Vagina (tissue), 2 donors: ENCODE data around the gene FZR1. TPM values are rescaled to one million over a fixed set of nuclear protein-coding genes. Genes with fewer than 3 reads are reported as not detected.
A peak's percentile ranks its signal among the peaks of the same experiment; 100 is the strongest.

ENCODE experiments used
- DNase-seq, 2 donors: peaks; one replicate each; pipeline ENCODE4 v3.0.0-alpha.2; 2017; ENCODE audit errors: extremely low spot score in 2 of 2
- H3K27ac ChIP-seq: fragments of 200-600 bp; sonication (generic); one replicate; pipeline ENCODE4 v1.5.1; 2019
- H3K27me3 ChIP-seq: fragments of 200-600 bp; sonication (generic); one replicate; pipeline ENCODE4 v1.5.1; 2019
- H3K36me3 ChIP-seq, 2 donors: fragments of 200-600 bp; sonication (generic); one replicate each; pipeline ENCODE4 v1.5.1; 2017 to 2019
- H3K4me1 ChIP-seq: fragments of 200-600 bp; sonication (generic); one replicate; pipeline ENCODE4 v1.5.1; 2019
- H3K4me3 ChIP-seq, 2 donors: fragments of 200-600 bp; sonication (generic); 1 replicate in 1 of 2; 2 replicates in 1 of 2; pipeline ENCODE4 v1.5.1; 2016 to 2019
- H3K9me3 ChIP-seq: fragments of 200-600 bp; sonication (generic); one replicate; pipeline ENCODE4 v1.5.1; 2019
- CTCF ChIP-seq, 3 experiments: fragments of 450-650 bp in 2 of 3; fragments of 200-600 bp in 1 of 3; sonication (generic) in 1 of 3; IDR thresholded peaks; one replicate each; pipeline ENCODE4 v1.5.1; 2017 to 2019; ENCODE audit warnings: antibody characterized with exemption in 3 of 3, mild to moderate bottlenecking in 2 of 3, moderate library complexity in 2 of 3
- POLR2A ChIP-seq, 2 donors: fragments of 450-650 bp; IDR thresholded peaks; one replicate each; pipeline ENCODE4 v1.6.1; 2017; ENCODE audit warnings: antibody characterized with exemption in 2 of 2, mild to moderate bottlenecking in 2 of 2, moderate library complexity in 2 of 2
- POLR2AphosphoS5 ChIP-seq, 2 donors: sonication (generic); formaldehyde crosslinking; IDR thresholded peaks; one replicate each; pipeline ENCODE4 v1.9.0; 2017; ENCODE audit warnings: antibody characterized with exemption in 2 of 2, mild to moderate bottlenecking in 2 of 2, low read depth in 1 of 2; ENCODE audit not compliant: insufficient read depth in 1 of 2
- intact Hi-C: fragments of 100-400 bp; cut with DNase I; formaldehyde crosslinking; loops from one replicate; pipeline ENCODE4 v1.15.1; 2023
- total RNA-seq: library from RNA; depleted of rRNA; stranded (reverse); fragments of >200 nt; gene quantifications from one replicate; pipeline ENCODE4 v1.2.3, GENCODE V29; 2016

The FZR1 gene
- total RNA-seq, 1 donor from 2014 or later: 29.2 TPM

DNA sequence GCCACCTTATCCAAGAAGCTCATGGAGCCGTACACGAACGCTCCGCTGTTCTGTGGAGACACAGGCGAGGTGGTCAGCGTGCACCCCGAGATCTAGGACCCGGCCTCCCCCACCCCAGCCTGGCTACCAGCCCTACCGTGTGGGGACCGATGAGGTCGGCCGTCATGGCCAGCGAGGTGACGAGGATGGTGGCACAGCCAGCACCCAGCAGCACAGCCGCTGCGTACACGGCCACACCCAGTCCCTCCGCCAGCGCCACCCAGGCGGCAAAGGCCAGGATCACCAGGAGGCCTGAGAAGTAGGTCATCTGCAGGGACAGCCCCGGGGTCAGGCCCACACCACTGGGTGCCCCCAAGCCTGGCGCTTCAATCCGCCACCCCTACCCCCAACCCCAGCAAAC is 40.0 kb downstream of the FZR1 start:
- Histone ChIP-seq H3K36me3 (peaks cover 0 to 7% of the 10 kb centered on the region in 2 donors), H3K9me3 (no peaks in the 10 kb centered on the region), H3K4me1 (no peaks in the 10 kb centered on the region), H3K27me3 (no peaks in the 10 kb centered on the region), H3K27ac (no peak overlapping the region), H3K4me3 (no peak overlapping the region)
- TF ChIP-seq CTCF (IDR thresholded peaks at IDR 0.05): no peak
- no peak for TF ChIP-seq POLR2A (IDR thresholded peaks at IDR 0.05)
- no peak for TF ChIP-seq POLR2AphosphoS5 (IDR thresholded peaks at IDR 0.05; ENCODE audit: insufficient read depth in 1 of 2, low read depth in 1 of 2)
- DNase-seq: no peak
- intact Hi-C loops: loop anchor here (10.0 kb wide), 1 partner anchor 159 kb away; the partner anchor contains the start of genes PIP5K1C and TJP3

- Histone ChIP-seq H3K4me1 (no peaks in the 10 kb centered on the region), H3K27ac (no peak overlapping the region), H3K4me3 (no peak overlapping the region), H3K36me3 (peaks cover 0 to 7% of the 10 kb centered on the region in 2 donors), H3K27me3 (no peaks in the 10 kb centered on the region), H3K9me3 (no peaks in the 10 kb centered on the region)
- intact Hi-C loops: loop anchor here (10.0 kb wide), 1 partner anchor 157 kb away; the partner anchor contains the start of genes PIP5K1C and TJP3
- TF ChIP-seq CTCF (IDR thresholded peaks at IDR 0.05) (peak in 1 of 3 experiments; percentile 24), POLR2A (IDR thresholded peaks at IDR 0.05) (no peak), POLR2AphosphoS5 (IDR thresholded peaks at IDR 0.05; ENCODE audit: insufficient read depth in 1 of 2, low read depth in 1 of 2) (no peak)
- no peak for DNase-seq
These were observed 41.2 kb downstream of the FZR1 start for GRCh38 chr19:3547301-3547731.

GRCh38 chr19:3547767-3548282 is 41.7 kb downstream of the FZR1 start:
- H3K36me3 ChIP-seq: peaks cover 0 to 7% of the 10 kb centered on the region in 2 donors
- intact Hi-C loops: loop anchor here (10.0 kb wide), 1 partner anchor 157 kb away; the partner anchor contains the start of genes PIP5K1C and TJP3
- no peak overlapping the region for H3K4me3 ChIP-seq
- no peaks in the 10 kb centered on the region for H3K9me3 ChIP-seq
- DNase-seq: no peak
- H3K4me1 ChIP-seq: peaks cover 5% of the 10 kb centered on the region
- H3K27me3 ChIP-seq: no peaks in the 10 kb centered on the region
- no peak overlapping the region for H3K27ac ChIP-seq
- TF ChIP-seq CTCF (IDR thresholded peaks at IDR 0.05) (no peak), POLR2AphosphoS5 (IDR thresholded peaks at IDR 0.05; ENCODE audit: insufficient read depth in 1 of 2, low read depth in 1 of 2) (no peak), POLR2A (IDR thresholded peaks at IDR 0.05) (no peak)

DNA sequence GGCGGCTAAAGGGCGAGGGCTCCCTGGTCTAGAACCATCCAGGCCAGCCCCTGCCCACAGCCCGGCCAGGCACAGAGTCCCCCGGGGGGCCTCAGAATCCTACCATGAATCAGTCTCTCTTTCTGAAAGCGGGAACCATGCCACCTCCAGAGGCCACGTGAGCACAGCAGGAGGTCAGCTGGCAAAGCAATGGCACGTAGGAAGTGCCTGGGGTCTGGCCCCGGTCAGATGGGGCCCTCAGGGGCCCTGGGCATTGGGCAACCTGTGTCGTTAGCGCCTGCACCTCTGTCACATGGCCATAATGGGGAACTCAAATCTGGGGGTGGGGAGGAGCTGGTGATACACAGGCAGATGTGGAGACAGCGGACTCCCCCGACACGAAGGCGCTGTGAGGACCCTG is 42.5 kb downstream of the FZR1 start:
- no peak overlapping the region for H3K27ac ChIP-seq
- no peak for TF ChIP-seq POLR2AphosphoS5 (IDR thresholded peaks at IDR 0.05; ENCODE audit: insufficient read depth in 1 of 2, low read depth in 1 of 2)
- no peak for TF ChIP-seq POLR2A (IDR thresholded peaks at IDR 0.05)
- no peak for TF ChIP-seq CTCF (IDR thresholded peaks at IDR 0.05)
- intact Hi-C loops: loop anchor here (10.0 kb wide), 1 partner anchor 156 kb away; the partner anchor contains the start of genes PIP5K1C and TJP3
- no peaks in the 10 kb centered on the region for H3K27me3 ChIP-seq
- DNase-seq: no peak
- no peaks in the 10 kb centered on the region for H3K9me3 ChIP-seq
- H3K36me3 ChIP-seq: peaks cover 0 to 7% of the 10 kb centered on the region in 2 donors
- peaks cover 8% of the 10 kb centered on the region for H3K4me1 ChIP-seq
- H3K4me3 ChIP-seq: no peak overlapping the region

DNA sequence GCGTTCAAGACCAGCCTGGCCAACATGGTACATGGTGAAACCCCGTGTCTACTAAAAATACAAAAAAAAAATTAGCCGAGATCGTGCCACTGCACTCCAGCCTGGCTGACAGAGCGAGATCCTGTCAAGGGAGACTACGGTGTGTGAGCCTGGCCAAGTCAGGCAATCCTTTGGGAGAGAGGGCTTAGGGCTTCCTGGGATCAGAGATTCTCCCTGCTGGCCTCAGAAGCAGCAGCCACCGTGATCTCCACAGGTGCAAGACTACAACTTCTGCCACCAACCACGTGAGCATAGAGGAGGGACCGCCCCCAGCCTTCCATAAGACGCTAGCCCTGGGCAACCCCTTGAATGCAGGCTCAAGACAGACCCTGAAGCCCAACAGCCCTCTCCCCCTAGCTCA is 43.7 kb downstream of the FZR1 start:
- Histone ChIP-seq H3K9me3 (no peaks in the 10 kb centered on the region), H3K27me3 (no peaks in the 10 kb centered on the region), H3K27ac (no peak overlapping the region), H3K36me3 (peaks cover 0 to 7% of the 10 kb centered on the region in 2 donors), H3K4me1 (peaks cover 20% of the 10 kb centered on the region), H3K4me3 (no peak overlapping the region)
- intact Hi-C loops: loop anchor here (10.0 kb wide), 1 partner anchor 155 kb away; the partner anchor contains the start of genes PIP5K1C and TJP3
- DNase-seq: no peak
- TF ChIP-seq POLR2A (IDR thresholded peaks at IDR 0.05): no peak
- TF ChIP-seq POLR2AphosphoS5 (IDR thresholded peaks at IDR 0.05; ENCODE audit: insufficient read depth in 1 of 2, low read depth in 1 of 2): no peak
- no peak for TF ChIP-seq CTCF (IDR thresholded peaks at IDR 0.05)
